Measurements from ENCODE around the gene ATXN10. TPM values are rescaled to one million over a fixed set of nuclear protein-coding genes. Genes with fewer than 3 reads are reported as not detected.

ATXN10 gene
- total RNA-seq, 3 donors from 2014 or later = 59.9 to 136 (median 66.8) TPM

GRCh38 chr22:45836418-45837169 is 165.0 kb downstream of the ATXN10 start:
- ATAC-seq (no peak), DNase-seq (no peak)
- no peak overlapping the region for H3K4me3 ChIP-seq
- no peaks in the 10 kb centered on the region for H3K9me3 ChIP-seq
- intact Hi-C loops (cut with DNase I, micrococcal nuclease) = no loop called here
- no peak for TF ChIP-seq CTCF (IDR thresholded peaks at IDR 0.05)
- no peaks in the 10 kb centered on the region for H3K4me1 ChIP-seq (ENCODE audit: low read depth)
- H3K36me3 ChIP-seq (ENCODE audit: low read depth) = no peaks in the 10 kb centered on the region

- H3K4me3 ChIP-seq = no peak overlapping the region
- no peaks in the 10 kb centered on the region for H3K36me3 ChIP-seq (ENCODE audit: low read depth)
- ATAC-seq = no peak
- no peaks in the 10 kb centered on the region for H3K4me1 ChIP-seq (ENCODE audit: low read depth)
- no peak for DNase-seq
- H3K9me3 ChIP-seq = no peaks in the 10 kb centered on the region
- intact Hi-C loops (cut with DNase I, micrococcal nuclease) = no loop called here
- TF ChIP-seq CTCF (IDR thresholded peaks at IDR 0.05) = no peak
Measured at GRCh38 chr22:45837508-45837907, 165.9 kb downstream of the ATXN10 start.

GRCh38 chr22:45838305-45838887 is 166.8 kb downstream of the ATXN10 start:
- Histone ChIP-seq H3K9me3 (no peaks in the 10 kb centered on the region), H3K36me3 (ENCODE audit: low read depth) (no peaks in the 10 kb centered on the region), H3K4me1 (ENCODE audit: low read depth) (no peaks in the 10 kb centered on the region), H3K4me3 (no peak overlapping the region)
- intact Hi-C loops (cut with DNase I, micrococcal nuclease) = no loop called here
- DNase-seq (no peak), ATAC-seq (no peak)
- no peak for TF ChIP-seq CTCF (IDR thresholded peaks at IDR 0.05)

GRCh38 chr22:45840483-45840882 is 168.8 kb downstream of the ATXN10 start:
- no peak for ATAC-seq
- Histone ChIP-seq H3K4me3 (no peak overlapping the region), H3K4me1 (ENCODE audit: low read depth) (no peaks in the 10 kb centered on the region), H3K9me3 (no peaks in the 10 kb centered on the region), H3K36me3 (ENCODE audit: low read depth) (no peaks in the 10 kb centered on the region)
- no peak for DNase-seq
- no peak for TF ChIP-seq CTCF (IDR thresholded peaks at IDR 0.05)
- intact Hi-C loops (cut with DNase I, micrococcal nuclease) = no loop called here

- Histone ChIP-seq H3K9me3 (no peaks in the 10 kb centered on the region), H3K4me3 (no peak overlapping the region), H3K4me1 (ENCODE audit: low read depth) (no peaks in the 10 kb centered on the region), H3K36me3 (ENCODE audit: low read depth) (no peaks in the 10 kb centered on the region)
- intact Hi-C loops (cut with DNase I, micrococcal nuclease) = no loop called here
- TF ChIP-seq CTCF (IDR thresholded peaks at IDR 0.05) = no peak
- DNase-seq (no peak), ATAC-seq (no peak)
Measured at GRCh38 chr22:45842291-45842991, 170.8 kb downstream of the ATXN10 start.
